K562 (cell line): ENCODE measurements around the gene P3H4. TPM values are rescaled to one million over a fixed set of nuclear protein-coding genes. Genes with fewer than 3 reads are reported as not detected.

ENCODE experiments used
- CCAR2 ChIP-seq: fragments of 200-400 bp; formaldehyde crosslinking; IDR thresholded peaks from 2 replicates; pipeline ENCODE4 v1.6.1; 2017; ENCODE audit warnings: mild to moderate bottlenecking, low read depth, low read length
- CREM ChIP-seq: IDR thresholded peaks from 2 replicates; pipeline ENCODE4 v1.6.1; 2014; ENCODE audit warnings: antibody characterized with exemption, low read depth
- EGR1 ChIP-seq: fragments of 450-650 bp; conservative IDR thresholded peaks from 2 replicates; pipeline ENCODE4 v1.6.1; 2017; ENCODE audit warnings: mild to moderate bottlenecking
- ELF2 ChIP-seq: fragments of 250-450 bp; sonication (Bioruptor Pico); IDR thresholded peaks from 2 replicates; pipeline ENCODE4 v1.5.0; 2021; ENCODE audit warnings: mild to moderate bottlenecking
- ELF4 ChIP-seq: fragments of 450-650 bp; formaldehyde crosslinking; IDR thresholded peaks from 2 replicates; pipeline ENCODE4 v1.4.0; 2022; ENCODE audit warnings: missing genetic modification characterization
- ETV1 ChIP-seq: fragments of 450-650 bp; conservative IDR thresholded peaks from 2 replicates; pipeline ENCODE4 v1.6.1; 2016; ENCODE audit warnings: missing genetic modification characterization, control low read depth, low read depth, missing compliant biosample characterization
- HCFC1 ChIP-seq: IDR thresholded peaks from 2 replicates; pipeline ENCODE4 v1.6.1; 2012; ENCODE audit warnings: low read depth, low read length, improper control_type of control experiment
- HLTF ChIP-seq: fragments of 450-650 bp; IDR thresholded peaks from 2 replicates; pipeline ENCODE4 v1.6.1; 2016
- HNRNPLL ChIP-seq: fragments of 200-400 bp; formaldehyde crosslinking; IDR thresholded peaks from 2 replicates; pipeline ENCODE4 v1.6.1; 2017; ENCODE audit warnings: low read length, low read depth, mild to moderate bottlenecking; ENCODE audit not compliant: poor library complexity, severe bottlenecking
- KAT8 ChIP-seq: fragments of 450-650 bp; IDR thresholded peaks from 2 replicates; pipeline ENCODE4 v1.6.1; 2016; ENCODE audit warnings: low read depth, mild to moderate bottlenecking
- NFIC ChIP-seq: fragments of 450-650 bp; IDR thresholded peaks from 2 replicates; pipeline ENCODE4 v1.6.1; 2017; ENCODE audit warnings: mild to moderate bottlenecking, inconsistent platforms
- POLR2B ChIP-seq: fragments of 450-650 bp; IDR thresholded peaks from 2 replicates; pipeline ENCODE4 v1.6.1; 2018; ENCODE audit warnings: low read depth; ENCODE audit not compliant: partially characterized antibody
- SPI1 ChIP-seq: IDR thresholded peaks from 2 replicates; pipeline ENCODE4 v1.6.1; 2011; ENCODE audit warnings: low read depth, low read length, control low read depth, borderline replicate concordance
- TAL1 ChIP-seq: fragments of 450-650 bp; IDR thresholded peaks from 2 replicates; pipeline ENCODE4 v1.6.1; 2016; ENCODE audit warnings: mild to moderate bottlenecking
- TBP ChIP-seq: optimal IDR thresholded peaks from 2 replicates; pipeline ENCODE3; 2011; ENCODE audit warnings: low read depth, low read length, improper control_type of control experiment
- ZNF316 ChIP-seq: fragments of 450-650 bp; IDR thresholded peaks from 2 replicates; pipeline ENCODE4 v1.6.1; 2016
- ZNF583 ChIP-seq: fragments of 250-450 bp; sonication (Bioruptor Pico); IDR thresholded peaks from 2 replicates; pipeline ENCODE4 v1.4.0; 2020
- polyA plus RNA-seq, 8 experiments: library from polyadenylated mRNA; depleted of rRNA in 4 of 8; stranded (reverse) in 5 of 8; unstranded in 3 of 8; fragments of >200 nt; fragmentation: Nextera tagmentation in 2 of 8; fragmentation: Illumina TruSeq in 1 of 8; extraction: Ambion mirVana in 2 of 8; extraction: Trizol in 1 of 8; gene quantifications; 2 replicates each; pipeline versions ENCODE4 v1.2.1 to v1.2.3, GENCODE V29; 2011 to 2014; ENCODE audit warnings: inconsistent platforms in 1 of 8, missing spikeins in 1 of 8
- total RNA-seq, 7 experiments: library from RNA; depleted of rRNA in 6 of 7; stranded (reverse); fragments of >200 nt in 6 of 7; fragmentation: Illumina TruSeq in 2 of 7; extraction: Trizol in 2 of 7; gene quantifications; 2 replicates each; pipeline versions ENCODE4 v1.2.1 to v1.2.3, GENCODE V29; 2011 to 2021; ENCODE audit warnings: low replicate concordance in 1 of 7
- TF ChIP-seq, protein P1 (sequence below): fragments of 200-600 bp; sonication (generic); IDR thresholded peaks from one replicate; pipeline ENCODE4 v1.6.1; 2012; ENCODE audit warnings: mild to moderate bottlenecking, low read depth, low read length, inconsistent platforms
- TF ChIP-seq, protein P2 (sequence below): sonication (generic); IDR thresholded peaks from 2 replicates; pipeline ENCODE4 v1.6.1; 2016

The P3H4 gene
- total and polyA plus RNA-seq, 9 of the 15 experiments (the other 6 are each of a cell fraction or from before 2014, with no cell fraction given), result 0.10 to 3.7 (median 1.0) TPM

DNA sequence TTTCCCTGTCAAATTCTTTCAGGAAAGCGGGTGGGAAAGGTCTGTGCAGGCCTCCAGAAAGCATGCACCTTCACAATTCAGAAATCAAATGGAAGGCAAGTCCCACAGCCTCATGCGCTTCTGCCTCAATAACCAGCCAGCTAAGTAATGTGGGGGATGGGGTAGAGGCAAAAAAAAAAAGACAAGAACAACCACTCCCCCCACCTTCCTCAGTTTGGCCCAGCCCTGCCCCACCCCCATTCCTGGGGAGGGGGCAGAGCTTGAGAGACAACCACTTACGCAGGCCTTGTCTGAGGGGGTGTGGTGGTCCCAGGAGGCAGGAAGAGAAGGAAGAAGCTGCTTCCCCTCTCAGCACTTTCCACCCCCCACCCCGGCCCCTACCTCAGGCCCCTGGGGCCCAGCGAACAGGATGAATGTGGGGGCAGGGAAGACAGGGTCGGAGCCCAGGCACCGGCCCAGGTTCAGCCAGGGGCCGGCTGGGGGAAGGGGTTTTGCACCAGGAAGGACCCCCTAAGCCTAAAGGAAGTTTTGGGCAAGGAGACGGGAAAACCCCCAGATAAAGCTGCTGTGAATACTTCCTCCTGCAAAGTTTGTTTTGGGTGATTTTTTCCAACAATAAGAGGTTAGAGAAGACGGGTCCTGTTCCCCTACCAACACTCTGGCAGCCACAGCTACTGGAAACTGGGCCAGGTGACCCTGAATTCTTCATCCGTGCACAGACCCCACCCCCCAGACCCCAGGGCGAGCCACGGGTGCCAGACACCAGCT, 26.5 kb downstream of the P3H4 start (continued):
- no peak for TF ChIP-seq KAT8
- TF ChIP-seq TBP, result peak; percentile 49
- no peak for TF ChIP-seq HLTF
- no peak for TF ChIP-seq NFIC
- TF ChIP-seq CCAR2, result no peak
- TF ChIP-seq ELF2 (CRISPR knock-in tag), result no peak
- TF ChIP-seq ETV1 (tag), result no peak
- no peak for TF ChIP-seq ZNF316
- no peak for TF ChIP-seq TAL1
- no peak for TF ChIP-seq HCFC1
- TF ChIP-seq, protein P1, sequence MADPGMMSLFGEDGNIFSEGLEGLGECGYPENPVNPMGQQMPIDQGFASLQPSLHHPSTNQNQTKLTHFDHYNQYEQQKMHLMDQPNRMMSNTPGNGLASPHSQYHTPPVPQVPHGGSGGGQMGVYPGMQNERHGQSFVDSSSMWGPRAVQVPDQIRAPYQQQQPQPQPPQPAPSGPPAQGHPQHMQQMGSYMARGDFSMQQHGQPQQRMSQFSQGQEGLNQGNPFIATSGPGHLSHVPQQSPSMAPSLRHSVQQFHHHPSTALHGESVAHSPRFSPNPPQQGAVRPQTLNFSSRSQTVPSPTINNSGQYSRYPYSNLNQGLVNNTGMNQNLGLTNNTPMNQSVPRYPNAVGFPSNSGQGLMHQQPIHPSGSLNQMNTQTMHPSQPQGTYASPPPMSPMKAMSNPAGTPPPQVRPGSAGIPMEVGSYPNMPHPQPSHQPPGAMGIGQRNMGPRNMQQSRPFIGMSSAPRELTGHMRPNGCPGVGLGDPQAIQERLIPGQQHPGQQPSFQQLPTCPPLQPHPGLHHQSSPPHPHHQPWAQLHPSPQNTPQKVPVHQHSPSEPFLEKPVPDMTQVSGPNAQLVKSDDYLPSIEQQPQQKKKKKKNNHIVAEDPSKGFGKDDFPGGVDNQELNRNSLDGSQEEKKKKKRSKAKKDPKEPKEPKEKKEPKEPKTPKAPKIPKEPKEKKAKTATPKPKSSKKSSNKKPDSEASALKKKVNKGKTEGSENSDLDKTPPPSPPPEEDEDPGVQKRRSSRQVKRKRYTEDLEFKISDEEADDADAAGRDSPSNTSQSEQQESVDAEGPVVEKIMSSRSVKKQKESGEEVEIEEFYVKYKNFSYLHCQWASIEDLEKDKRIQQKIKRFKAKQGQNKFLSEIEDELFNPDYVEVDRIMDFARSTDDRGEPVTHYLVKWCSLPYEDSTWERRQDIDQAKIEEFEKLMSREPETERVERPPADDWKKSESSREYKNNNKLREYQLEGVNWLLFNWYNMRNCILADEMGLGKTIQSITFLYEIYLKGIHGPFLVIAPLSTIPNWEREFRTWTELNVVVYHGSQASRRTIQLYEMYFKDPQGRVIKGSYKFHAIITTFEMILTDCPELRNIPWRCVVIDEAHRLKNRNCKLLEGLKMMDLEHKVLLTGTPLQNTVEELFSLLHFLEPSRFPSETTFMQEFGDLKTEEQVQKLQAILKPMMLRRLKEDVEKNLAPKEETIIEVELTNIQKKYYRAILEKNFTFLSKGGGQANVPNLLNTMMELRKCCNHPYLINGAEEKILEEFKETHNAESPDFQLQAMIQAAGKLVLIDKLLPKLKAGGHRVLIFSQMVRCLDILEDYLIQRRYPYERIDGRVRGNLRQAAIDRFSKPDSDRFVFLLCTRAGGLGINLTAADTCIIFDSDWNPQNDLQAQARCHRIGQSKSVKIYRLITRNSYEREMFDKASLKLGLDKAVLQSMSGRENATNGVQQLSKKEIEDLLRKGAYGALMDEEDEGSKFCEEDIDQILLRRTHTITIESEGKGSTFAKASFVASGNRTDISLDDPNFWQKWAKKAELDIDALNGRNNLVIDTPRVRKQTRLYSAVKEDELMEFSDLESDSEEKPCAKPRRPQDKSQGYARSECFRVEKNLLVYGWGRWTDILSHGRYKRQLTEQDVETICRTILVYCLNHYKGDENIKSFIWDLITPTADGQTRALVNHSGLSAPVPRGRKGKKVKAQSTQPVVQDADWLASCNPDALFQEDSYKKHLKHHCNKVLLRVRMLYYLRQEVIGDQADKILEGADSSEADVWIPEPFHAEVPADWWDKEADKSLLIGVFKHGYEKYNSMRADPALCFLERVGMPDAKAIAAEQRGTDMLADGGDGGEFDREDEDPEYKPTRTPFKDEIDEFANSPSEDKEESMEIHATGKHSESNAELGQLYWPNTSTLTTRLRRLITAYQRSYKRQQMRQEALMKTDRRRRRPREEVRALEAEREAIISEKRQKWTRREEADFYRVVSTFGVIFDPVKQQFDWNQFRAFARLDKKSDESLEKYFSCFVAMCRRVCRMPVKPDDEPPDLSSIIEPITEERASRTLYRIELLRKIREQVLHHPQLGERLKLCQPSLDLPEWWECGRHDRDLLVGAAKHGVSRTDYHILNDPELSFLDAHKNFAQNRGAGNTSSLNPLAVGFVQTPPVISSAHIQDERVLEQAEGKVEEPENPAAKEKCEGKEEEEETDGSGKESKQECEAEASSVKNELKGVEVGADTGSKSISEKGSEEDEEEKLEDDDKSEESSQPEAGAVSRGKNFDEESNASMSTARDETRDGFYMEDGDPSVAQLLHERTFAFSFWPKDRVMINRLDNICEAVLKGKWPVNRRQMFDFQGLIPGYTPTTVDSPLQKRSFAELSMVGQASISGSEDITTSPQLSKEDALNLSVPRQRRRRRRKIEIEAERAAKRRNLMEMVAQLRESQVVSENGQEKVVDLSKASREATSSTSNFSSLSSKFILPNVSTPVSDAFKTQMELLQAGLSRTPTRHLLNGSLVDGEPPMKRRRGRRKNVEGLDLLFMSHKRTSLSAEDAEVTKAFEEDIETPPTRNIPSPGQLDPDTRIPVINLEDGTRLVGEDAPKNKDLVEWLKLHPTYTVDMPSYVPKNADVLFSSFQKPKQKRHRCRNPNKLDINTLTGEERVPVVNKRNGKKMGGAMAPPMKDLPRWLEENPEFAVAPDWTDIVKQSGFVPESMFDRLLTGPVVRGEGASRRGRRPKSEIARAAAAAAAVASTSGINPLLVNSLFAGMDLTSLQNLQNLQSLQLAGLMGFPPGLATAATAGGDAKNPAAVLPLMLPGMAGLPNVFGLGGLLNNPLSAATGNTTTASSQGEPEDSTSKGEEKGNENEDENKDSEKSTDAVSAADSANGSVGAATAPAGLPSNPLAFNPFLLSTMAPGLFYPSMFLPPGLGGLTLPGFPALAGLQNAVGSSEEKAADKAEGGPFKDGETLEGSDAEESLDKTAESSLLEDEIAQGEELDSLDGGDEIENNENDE, result no peak
- TF ChIP-seq HNRNPLL, result no peak
- TF ChIP-seq CREM, result no peak; the same call in 1 of the 2 replicates
- no peak for TF ChIP-seq POLR2B
- TF ChIP-seq ELF4 (CRISPR knock-in tag), result no peak
- no peak for TF ChIP-seq SPI1
- TF ChIP-seq, protein P2, sequence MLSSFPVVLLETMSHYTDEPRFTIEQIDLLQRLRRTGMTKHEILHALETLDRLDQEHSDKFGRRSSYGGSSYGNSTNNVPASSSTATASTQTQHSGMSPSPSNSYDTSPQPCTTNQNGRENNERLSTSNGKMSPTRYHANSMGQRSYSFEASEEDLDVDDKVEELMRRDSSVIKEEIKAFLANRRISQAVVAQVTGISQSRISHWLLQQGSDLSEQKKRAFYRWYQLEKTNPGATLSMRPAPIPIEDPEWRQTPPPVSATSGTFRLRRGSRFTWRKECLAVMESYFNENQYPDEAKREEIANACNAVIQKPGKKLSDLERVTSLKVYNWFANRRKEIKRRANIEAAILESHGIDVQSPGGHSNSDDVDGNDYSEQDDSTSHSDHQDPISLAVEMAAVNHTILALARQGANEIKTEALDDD, result peak; percentile 67
- no peak for TF ChIP-seq ZNF583 (CRISPR knock-in tag)
- peak; percentile 42; the same call in 1 of the 2 replicates for TF ChIP-seq EGR1
